ENCODE data around the gene BHLHE23. TPM values are rescaled to one million over a fixed set of nuclear protein-coding genes. Genes with fewer than 3 reads are reported as not detected.

The BHLHE23 gene
- total RNA-seq, 2 donors from 2014 or later = not detected

GRCh38 chr20:62999580-62999979, 7.2 kb downstream of the BHLHE23 start:
- Mint-ChIP-seq H3K27ac (no peak overlapping the region), H3K9me3 (no peaks in the 10 kb centered on the region), H3K27me3 (peaks cover 51% of the 10 kb centered on the region), H3K36me3 (ENCODE audit: low read depth) (no peaks in the 10 kb centered on the region), H3K4me1 (no peaks in the 10 kb centered on the region), H3K4me3 (no peak overlapping the region)
- no peak for ATAC-seq (replicated peaks)

GRCh38 chr20:62998449-62998848, 8.3 kb downstream of the BHLHE23 start:
- no peaks in the 10 kb centered on the region for H3K9me3 Mint-ChIP-seq
- no peaks in the 10 kb centered on the region for H3K4me1 Mint-ChIP-seq
- H3K27me3 Mint-ChIP-seq = peaks cover 43% of the 10 kb centered on the region
- H3K27ac Mint-ChIP-seq = no peak overlapping the region
- no peaks in the 10 kb centered on the region for H3K36me3 Mint-ChIP-seq (ENCODE audit: low read depth)
- ATAC-seq (replicated peaks) = no peak
- H3K4me3 Mint-ChIP-seq = no peak overlapping the region

- peaks cover 35% of the 10 kb centered on the region for H3K27me3 Mint-ChIP-seq
- H3K9me3 Mint-ChIP-seq = no peaks in the 10 kb centered on the region
- H3K4me1 Mint-ChIP-seq = no peaks in the 10 kb centered on the region
- H3K36me3 Mint-ChIP-seq (ENCODE audit: low read depth) = no peaks in the 10 kb centered on the region
- ATAC-seq (replicated peaks) = no peak
- no peak overlapping the region for H3K27ac Mint-ChIP-seq
- no peak overlapping the region for H3K4me3 Mint-ChIP-seq
Observed at GRCh38 chr20:62997417-62998035, 9.2 kb downstream of the BHLHE23 start.

- Mint-ChIP-seq H3K27me3 (peaks cover 34% of the 10 kb centered on the region), H3K27ac (no peak overlapping the region), H3K36me3 (ENCODE audit: low read depth) (no peaks in the 10 kb centered on the region), H3K4me1 (no peaks in the 10 kb centered on the region), H3K9me3 (no peaks in the 10 kb centered on the region), H3K4me3 (no peak overlapping the region)
- ATAC-seq (replicated peaks) = no peak
Observed at GRCh38 chr20:62996596-62996982, 10.2 kb downstream of the BHLHE23 start.

- Mint-ChIP-seq H3K27me3 (peaks cover 31% of the 10 kb centered on the region), H3K4me3 (no peak overlapping the region), H3K36me3 (ENCODE audit: low read depth) (no peaks in the 10 kb centered on the region), H3K9me3 (no peaks in the 10 kb centered on the region), H3K27ac (no peak overlapping the region), H3K4me1 (no peaks in the 10 kb centered on the region)
- ATAC-seq (replicated peaks) = no peak
Observed at GRCh38 chr20:62995898-62996595, 10.7 kb downstream of the BHLHE23 start.

- H3K27ac Mint-ChIP-seq = no peak overlapping the region
- H3K4me1 Mint-ChIP-seq = no peaks in the 10 kb centered on the region
- H3K9me3 Mint-ChIP-seq = no peaks in the 10 kb centered on the region
- peaks cover 31% of the 10 kb centered on the region for H3K27me3 Mint-ChIP-seq
- no peak overlapping the region for H3K4me3 Mint-ChIP-seq
- H3K36me3 Mint-ChIP-seq (ENCODE audit: low read depth) = no peaks in the 10 kb centered on the region
- ATAC-seq (replicated peaks) = no peak
Observed at GRCh38 chr20:62995481-62995880, 11.3 kb downstream of the BHLHE23 start.

GRCh38 chr20:62994869-62995281, 11.9 kb downstream of the BHLHE23 start:
- peaks cover 25% of the 10 kb centered on the region for H3K27me3 Mint-ChIP-seq
- ATAC-seq (replicated peaks) = no peak
- H3K27ac Mint-ChIP-seq = no peak overlapping the region
- no peaks in the 10 kb centered on the region for H3K36me3 Mint-ChIP-seq (ENCODE audit: low read depth)
- no peaks in the 10 kb centered on the region for H3K9me3 Mint-ChIP-seq
- no peak overlapping the region for H3K4me3 Mint-ChIP-seq
- H3K4me1 Mint-ChIP-seq = no peaks in the 10 kb centered on the region

GRCh38 chr20:62993856-62994494, 12.8 kb downstream of the BHLHE23 start:
- no peak overlapping the region for H3K27ac Mint-ChIP-seq
- H3K27me3 Mint-ChIP-seq = peaks cover 22% of the 10 kb centered on the region
- H3K36me3 Mint-ChIP-seq (ENCODE audit: low read depth) = no peaks in the 10 kb centered on the region
- H3K9me3 Mint-ChIP-seq = no peaks in the 10 kb centered on the region
- H3K4me3 Mint-ChIP-seq = no peak overlapping the region
- H3K4me1 Mint-ChIP-seq = no peaks in the 10 kb centered on the region
- ATAC-seq (replicated peaks) = no peak

GRCh38 chr20:62991863-62992262, 14.9 kb downstream of the BHLHE23 start:
- ATAC-seq (replicated peaks) = no peak
- Mint-ChIP-seq H3K27ac (no peak overlapping the region), H3K4me3 (no peak overlapping the region), H3K4me1 (no peaks in the 10 kb centered on the region), H3K27me3 (peaks cover 10% of the 10 kb centered on the region), H3K36me3 (ENCODE audit: low read depth) (no peaks in the 10 kb centered on the region), H3K9me3 (no peaks in the 10 kb centered on the region)

GRCh38 chr20:62991196-62991807, 15.5 kb downstream of the BHLHE23 start:
- H3K4me3 Mint-ChIP-seq = no peak overlapping the region
- H3K27me3 Mint-ChIP-seq = peaks cover 8% of the 10 kb centered on the region
- H3K9me3 Mint-ChIP-seq = no peaks in the 10 kb centered on the region
- no peaks in the 10 kb centered on the region for H3K4me1 Mint-ChIP-seq
- H3K36me3 Mint-ChIP-seq (ENCODE audit: low read depth) = no peaks in the 10 kb centered on the region
- no peak for ATAC-seq (replicated peaks)
- no peak overlapping the region for H3K27ac Mint-ChIP-seq

- Mint-ChIP-seq H3K36me3 (ENCODE audit: low read depth) (no peaks in the 10 kb centered on the region), H3K9me3 (no peaks in the 10 kb centered on the region), H3K4me1 (no peaks in the 10 kb centered on the region), H3K27ac (no peak overlapping the region), H3K4me3 (no peak overlapping the region), H3K27me3 (peaks cover 7% of the 10 kb centered on the region)
- ATAC-seq (replicated peaks) = no peak
Observed at GRCh38 chr20:62990306-62990825, 16.4 kb downstream of the BHLHE23 start.

GRCh38 chr20:62989201-62989601, 17.6 kb downstream of the BHLHE23 start:
- Mint-ChIP-seq H3K27me3 (peaks cover 4% of the 10 kb centered on the region), H3K4me3 (peak overlapping the region; percentile 48), H3K27ac (no peak overlapping the region), H3K9me3 (no peaks in the 10 kb centered on the region), H3K4me1 (no peaks in the 10 kb centered on the region), H3K36me3 (ENCODE audit: low read depth) (no peaks in the 10 kb centered on the region)
- ATAC-seq (replicated peaks) = peak; percentile 76

- H3K4me1 Mint-ChIP-seq = no peaks in the 10 kb centered on the region
- H3K36me3 Mint-ChIP-seq (ENCODE audit: low read depth) = no peaks in the 10 kb centered on the region
- H3K9me3 Mint-ChIP-seq = no peaks in the 10 kb centered on the region
- H3K27ac Mint-ChIP-seq = no peak overlapping the region
- H3K4me3 Mint-ChIP-seq = no peak overlapping the region
- ATAC-seq (replicated peaks) = no peak
- H3K27me3 Mint-ChIP-seq = peaks cover 6% of the 10 kb centered on the region
Observed at GRCh38 chr20:62987114-62987513, 19.6 kb downstream of the BHLHE23 start.

- Mint-ChIP-seq H3K4me3 (no peak overlapping the region), H3K27me3 (peaks cover 8% of the 10 kb centered on the region), H3K36me3 (ENCODE audit: low read depth) (no peaks in the 10 kb centered on the region), H3K4me1 (no peaks in the 10 kb centered on the region), H3K9me3 (no peaks in the 10 kb centered on the region), H3K27ac (no peak overlapping the region)
- no peak for ATAC-seq (replicated peaks)
Observed at GRCh38 chr20:62986257-62986800, 20.4 kb downstream of the BHLHE23 start.

Measured in activated T-helper 17 cell treated with anti-CD3 and anti-CD28 coated beads, Interleukin-2, amount 50 U/mL, for 72 hours (primary cell).